GM21737 (cell line): ENCODE data around the gene CEP135.
"Not testable (repeated sequence)": the region's sequence is repeated elsewhere in the genome, so short reads cannot be mapped to it uniquely, and the experiment has no call there.

Experiments
- ATAC-seq: cut with Tn5 transposase; IDR thresholded peaks from one replicate; pipeline ENCODE4 v1.9.1; 2021; ENCODE audit warnings: mild to moderate bottlenecking, moderate library complexity; ENCODE audit not compliant: unreplicated experiment

The CEP135 gene

DNA sequence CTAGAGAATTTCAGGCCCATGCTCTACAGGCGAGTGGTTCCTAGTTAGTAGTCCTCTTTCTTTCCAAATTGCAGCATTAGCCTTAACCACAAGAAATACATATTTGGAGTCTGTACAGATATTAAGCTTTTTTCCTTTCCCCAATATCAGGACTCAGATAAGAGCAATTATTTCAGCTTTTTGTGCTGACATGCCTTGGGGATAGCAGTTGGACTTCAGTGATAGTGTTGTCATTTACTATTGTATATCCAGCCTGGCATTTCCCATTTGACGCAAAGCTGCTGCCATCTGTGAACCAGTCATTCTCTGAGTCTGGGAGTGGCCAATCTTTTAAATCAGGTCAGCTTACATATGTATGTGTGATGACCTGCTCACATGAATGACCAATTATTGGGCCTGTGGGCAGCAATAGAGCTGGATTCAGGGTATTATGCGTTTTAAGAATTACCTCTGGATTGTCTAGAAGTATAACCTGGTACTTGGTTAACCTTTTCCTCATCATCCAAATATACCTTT lies 6.8 kb upstream of the CEP135 start:
- no peak for ATAC-seq

- ATAC-seq: peak; percentile 26
Observed at GRCh38 chr4:55947254-55947882, 1.4 kb upstream of the CEP135 start.

GRCh38 chr4:55947912-55948725 lies 626 bp upstream of the CEP135 start:
- no peak for ATAC-seq

- ATAC-seq: no peak
Observed at GRCh38 chr4:55949482-55949802, 697 bp downstream of the CEP135 start.

- ATAC-seq: no peak
Observed at GRCh38 chr4:55951191-55951922, 2.6 kb downstream of the CEP135 start.

GRCh38 chr4:55955710-55956109 lies 7.0 kb downstream of the CEP135 start:
- no peak for ATAC-seq

DNA sequence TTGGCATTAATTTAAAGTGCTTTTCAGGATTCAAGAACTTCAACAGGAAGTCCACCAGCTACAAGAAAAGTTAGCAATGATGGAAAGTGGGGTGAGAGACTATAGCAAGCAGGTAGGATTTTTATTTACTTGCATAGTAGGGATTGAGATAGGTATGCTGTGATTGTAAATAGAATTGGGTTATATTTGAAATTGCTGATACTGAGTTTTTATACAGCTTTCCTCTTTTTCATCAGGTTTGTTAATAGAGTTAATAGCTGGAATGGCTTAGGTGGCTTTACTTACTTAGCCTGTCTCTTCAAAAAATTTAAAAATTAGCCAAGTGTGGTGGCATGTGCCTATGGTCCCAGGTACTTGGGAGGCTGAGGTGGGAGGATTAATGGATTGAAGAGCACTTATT lies 10.9 kb downstream of the CEP135 start:
- no peak for ATAC-seq

DNA sequence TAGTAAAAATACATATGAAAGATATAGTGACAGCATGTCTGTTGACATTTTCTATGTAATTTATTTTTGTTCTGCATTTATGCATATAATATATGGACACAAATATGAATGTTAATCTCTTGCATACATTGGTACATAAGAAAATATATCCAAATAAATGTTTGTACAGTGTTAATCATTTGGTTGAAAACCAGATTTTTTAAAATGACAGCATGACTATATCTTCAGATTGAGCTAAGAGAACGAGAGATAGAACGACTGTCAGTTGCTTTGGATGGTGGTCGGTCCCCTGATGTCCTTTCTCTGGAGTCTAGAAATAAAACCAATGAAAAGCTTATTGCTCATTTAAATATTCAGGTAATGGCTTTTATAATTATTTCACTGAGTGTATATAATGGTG lies 15.3 kb downstream of the CEP135 start:
- ATAC-seq: no peak

DNA sequence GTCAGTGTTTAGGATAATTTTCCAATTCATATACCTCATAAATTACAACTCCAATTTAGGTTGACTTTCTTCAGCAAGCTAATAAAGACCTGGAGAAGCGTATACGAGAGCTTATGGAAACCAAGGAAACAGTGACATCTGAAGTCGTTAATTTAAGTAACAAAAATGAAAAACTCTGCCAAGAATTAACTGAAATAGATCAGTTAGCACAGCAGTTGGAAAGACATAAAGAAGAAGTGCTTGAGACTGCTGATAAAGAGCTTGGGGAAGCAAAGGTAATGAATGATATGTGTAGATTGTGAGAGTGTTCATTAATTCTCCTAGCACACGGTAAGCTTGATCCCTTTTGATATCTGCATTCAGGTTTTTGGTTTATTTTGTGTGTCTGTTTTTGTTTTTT lies 16.8 kb downstream of the CEP135 start:
- ATAC-seq: no peak

DNA sequence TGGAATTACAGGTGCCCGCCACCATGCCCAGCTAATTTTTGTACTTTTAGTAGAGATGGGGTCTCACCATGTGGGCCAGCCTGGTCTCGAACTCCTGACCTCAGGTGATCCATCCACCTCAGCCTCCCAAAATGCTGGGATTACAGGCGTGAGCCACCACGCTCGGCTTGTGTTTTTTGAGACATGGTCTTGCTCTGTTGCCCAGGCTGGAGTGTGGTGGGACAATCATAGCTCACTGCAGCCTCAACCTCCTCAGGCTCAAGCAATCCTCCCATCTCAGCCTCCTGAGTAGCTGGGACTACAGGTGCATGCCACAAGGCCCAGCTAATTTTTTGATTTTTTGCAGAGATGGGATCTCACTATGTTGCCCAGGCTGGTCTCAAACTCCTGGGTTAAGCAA lies 17.6 kb downstream of the CEP135 start:
- not testable (repeated sequence) for ATAC-seq

GRCh38 chr4:55967376-55967775 lies 18.6 kb downstream of the CEP135 start:
- ATAC-seq: no peak

DNA sequence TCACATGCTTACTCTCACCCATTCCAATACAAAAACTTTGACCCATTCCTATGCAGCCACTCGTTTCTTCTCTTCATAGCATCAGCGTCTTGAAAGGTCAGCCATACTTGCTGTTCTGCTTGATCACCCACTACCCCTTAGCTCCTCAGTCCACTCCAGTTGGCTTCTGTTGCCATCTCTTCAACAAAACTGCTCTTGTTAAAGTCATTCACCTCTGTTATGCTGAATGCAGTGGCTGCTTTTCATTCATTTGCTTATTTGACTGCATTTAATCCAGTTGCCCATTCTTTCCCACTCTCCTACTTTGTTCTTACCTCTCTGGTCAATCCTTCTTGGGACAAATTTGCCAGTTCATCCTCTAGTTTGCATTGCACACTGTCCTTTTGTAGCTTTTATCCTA lies 24.9 kb downstream of the CEP135 start:
- no peak for ATAC-seq

GRCh38 chr4:55977811-55978210 lies 29.1 kb downstream of the CEP135 start:
- ATAC-seq: no peak

GRCh38 chr4:55979562-55979961 lies 30.8 kb downstream of the CEP135 start:
- no peak for ATAC-seq

DNA sequence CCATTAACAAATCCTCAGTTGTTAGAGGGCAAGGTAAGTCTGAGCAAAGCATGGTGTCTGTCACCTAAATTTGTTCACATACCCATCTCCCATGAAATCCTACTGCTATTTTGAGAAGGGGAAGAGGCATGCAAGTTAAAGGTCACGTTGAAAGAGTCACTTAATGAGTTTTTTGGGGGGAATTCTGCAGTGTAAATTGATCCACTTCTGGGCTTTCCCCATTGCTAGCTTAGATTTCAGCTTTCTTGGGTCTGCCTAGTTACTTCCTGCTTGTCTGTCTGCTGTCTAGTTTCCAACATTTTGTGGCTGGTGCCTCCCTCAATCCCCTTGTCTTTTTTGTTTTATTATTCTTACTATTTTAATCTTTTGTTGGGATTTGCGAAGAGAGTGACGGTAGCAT lies 32.0 kb downstream of the CEP135 start:
- no peak for ATAC-seq

GRCh38 chr4:55982976-55983375 lies 34.2 kb downstream of the CEP135 start:
- ATAC-seq: no peak

GRCh38 chr4:55989766-55990165 lies 41.0 kb downstream of the CEP135 start:
- no peak for ATAC-seq

DNA sequence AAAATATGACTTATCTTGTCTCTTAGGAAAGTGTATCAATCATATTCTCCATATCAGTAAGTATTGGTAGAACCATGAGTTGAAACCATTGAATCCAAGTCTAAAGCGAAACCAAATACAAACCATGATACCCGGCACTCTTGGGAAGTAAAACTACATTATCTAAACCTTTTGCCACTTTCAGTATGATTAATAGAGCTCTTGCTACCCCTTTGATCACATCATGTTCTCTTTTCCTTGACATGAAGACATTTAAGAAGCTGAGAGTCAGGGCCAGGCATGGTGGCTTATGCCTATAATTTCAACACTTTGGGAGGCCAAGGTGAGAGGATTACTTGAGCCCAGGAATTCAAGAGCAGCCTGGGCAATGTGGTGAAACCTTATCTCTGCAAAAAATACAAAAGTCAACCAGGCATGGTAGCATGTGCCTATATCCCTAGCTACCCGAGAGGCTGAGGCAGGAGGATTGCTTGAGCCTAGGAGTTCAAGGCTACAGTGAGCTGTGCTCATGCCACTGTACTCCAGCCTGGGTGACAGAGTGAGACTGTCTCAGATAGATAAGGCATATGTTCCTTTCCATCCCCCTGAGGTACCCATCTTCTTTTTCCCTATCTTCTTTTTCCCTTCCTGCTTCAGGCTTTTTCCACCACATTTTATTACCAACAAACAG lies 45.4 kb downstream of the CEP135 start:
- peak; percentile 71 for ATAC-seq

DNA sequence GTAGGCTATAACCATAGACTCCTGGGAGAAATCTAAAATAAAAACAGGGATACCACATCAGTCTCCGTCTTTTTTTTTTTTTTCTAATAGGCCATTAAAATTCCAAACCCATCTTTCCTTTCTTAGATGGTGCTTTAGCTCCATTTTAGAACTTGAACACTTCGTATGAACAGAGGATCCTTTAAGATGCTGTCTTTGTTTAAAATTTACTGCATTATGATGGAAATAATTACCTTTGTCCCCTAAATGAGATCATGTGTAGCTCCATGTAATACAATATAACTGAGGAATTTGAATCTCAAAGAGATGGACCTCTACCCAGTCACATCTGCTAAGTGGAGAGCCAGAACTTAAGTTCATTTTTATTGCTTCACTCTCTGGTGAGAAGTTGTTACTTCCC lies 47.9 kb downstream of the CEP135 start:
- ATAC-seq: no peak

- no peak for ATAC-seq
Observed at GRCh38 chr4:56003606-56004005, 54.9 kb downstream of the CEP135 start.

- no peak for ATAC-seq
Observed at GRCh38 chr4:56004235-56004634, 55.5 kb downstream of the CEP135 start.
